Skeletal muscle cell (primary cell): ENCODE data around the gene SSX2IP.
"Not testable (repeated sequence)": the region's sequence is repeated elsewhere in the genome, so short reads cannot be mapped to it uniquely, and the experiment has no call there.

ENCODE experiments used
- DNase-seq: peaks from one replicate; pipeline ENCODE4 v3.0.0-alpha.2; 2010; ENCODE audit warnings: low read depth
- H3K4me3 ChIP-seq: 2 replicates; pipeline ENCODE4 v1.5.1; 2011; ENCODE audit warnings: low read depth, mild to moderate bottlenecking, control low read depth, low read length, moderate library complexity

The SSX2IP gene

DNA sequence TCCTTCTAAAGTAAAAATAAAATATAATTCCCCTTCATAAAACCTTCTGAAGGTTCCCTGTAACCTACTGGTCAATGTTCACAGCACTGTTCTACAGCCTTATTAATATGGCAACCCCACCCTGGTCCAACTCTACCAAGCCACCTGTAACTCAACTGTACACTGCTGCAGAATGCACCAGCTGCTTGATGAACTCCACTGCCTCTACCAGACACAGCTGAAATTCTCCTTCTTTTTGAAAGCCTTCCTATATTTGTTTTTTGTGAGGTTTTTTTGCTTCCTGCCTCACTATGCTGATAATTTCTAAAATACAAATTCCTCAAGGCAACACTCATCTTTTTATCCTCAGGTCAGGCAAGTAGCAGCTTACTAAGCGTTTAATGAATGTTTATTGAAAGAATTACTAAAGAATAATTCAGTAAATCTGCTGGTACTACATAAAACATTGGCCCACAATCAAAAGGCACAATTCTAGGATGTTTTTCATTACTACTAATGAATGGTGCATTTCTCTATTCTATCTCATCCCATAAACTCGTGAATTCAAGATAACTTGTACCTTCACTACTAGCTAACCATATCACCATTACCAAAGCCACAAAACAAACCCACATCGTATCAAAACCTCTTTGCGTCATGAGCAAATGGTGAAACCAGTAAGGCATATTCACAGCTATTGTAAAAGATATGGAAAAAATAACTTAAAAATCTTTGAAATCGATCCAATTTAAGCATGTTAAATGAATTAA is 2.4 kb downstream of the SSX2IP start:
- DNase-seq, result no peak
- H3K4me3 ChIP-seq, result no peak overlapping the region

DNA sequence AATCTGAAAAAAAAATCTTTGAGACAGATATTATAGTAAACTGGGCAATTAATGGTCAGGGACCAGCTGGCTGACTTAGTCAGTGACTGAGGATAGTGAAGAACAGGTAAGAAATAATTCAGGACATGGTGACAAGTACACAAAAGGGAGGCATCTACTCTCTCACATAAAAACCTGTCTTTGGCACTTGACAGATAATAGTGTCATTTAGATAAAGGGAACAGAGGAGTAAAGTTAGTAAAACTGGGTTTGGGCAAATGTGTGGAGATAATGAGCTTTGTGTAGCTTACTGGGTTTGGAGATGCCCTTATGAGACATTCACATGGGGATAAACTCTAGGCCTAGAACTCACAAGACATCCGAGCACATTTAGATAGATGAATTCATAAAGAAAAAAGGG is 4.0 kb downstream of the SSX2IP start:
- H3K4me3 ChIP-seq, result no peak overlapping the region
- DNase-seq, result no peak

- DNase-seq, result no peak
- no peak overlapping the region for H3K4me3 ChIP-seq
Observed at GRCh38 chr1:84683508-84683907, 6.8 kb downstream of the SSX2IP start.

DNA sequence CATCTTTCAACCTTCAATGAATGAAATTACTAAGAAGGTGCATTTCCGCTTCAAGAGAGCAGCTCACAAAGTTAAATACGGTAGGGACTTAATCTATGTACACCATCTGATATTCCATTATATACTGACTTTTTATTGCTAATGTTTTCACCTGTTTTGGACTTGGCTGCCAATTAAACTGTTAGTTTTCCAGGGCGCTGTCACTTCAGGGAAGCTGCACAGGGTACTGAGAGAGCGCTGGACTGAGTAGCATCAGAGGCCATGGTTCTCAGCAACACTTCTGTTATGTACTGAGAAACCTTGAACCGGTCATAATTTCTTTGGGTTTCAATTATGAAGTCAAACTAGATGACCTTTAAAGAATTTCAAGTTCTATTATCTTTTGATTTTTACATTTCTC is 8.2 kb downstream of the SSX2IP start:
- no peak overlapping the region for H3K4me3 ChIP-seq
- DNase-seq, result no peak

- no peak overlapping the region for H3K4me3 ChIP-seq
- DNase-seq, result no peak
Observed at GRCh38 chr1:84677415-84678099, 12.7 kb downstream of the SSX2IP start.

DNA sequence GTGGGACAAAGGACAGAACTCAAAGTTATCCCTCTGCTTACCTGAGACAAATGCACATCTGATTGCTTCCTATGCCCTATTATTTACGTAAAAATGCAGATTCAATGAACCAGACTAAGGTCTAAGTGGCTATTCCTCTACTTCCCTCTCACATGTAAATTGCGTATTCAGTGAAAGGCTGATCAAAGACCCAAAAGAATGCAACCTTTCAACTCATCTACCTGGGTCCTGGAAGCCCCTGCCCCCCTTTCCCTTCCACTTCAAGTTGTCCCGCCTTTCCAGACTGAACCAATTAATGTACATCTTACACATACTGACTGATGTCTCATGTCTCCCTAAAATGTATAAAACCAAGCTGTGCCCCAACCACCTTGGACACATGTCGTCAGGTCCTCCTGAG is 14.6 kb downstream of the SSX2IP start:
- DNase-seq, result no peak
- no peak overlapping the region for H3K4me3 ChIP-seq

DNA sequence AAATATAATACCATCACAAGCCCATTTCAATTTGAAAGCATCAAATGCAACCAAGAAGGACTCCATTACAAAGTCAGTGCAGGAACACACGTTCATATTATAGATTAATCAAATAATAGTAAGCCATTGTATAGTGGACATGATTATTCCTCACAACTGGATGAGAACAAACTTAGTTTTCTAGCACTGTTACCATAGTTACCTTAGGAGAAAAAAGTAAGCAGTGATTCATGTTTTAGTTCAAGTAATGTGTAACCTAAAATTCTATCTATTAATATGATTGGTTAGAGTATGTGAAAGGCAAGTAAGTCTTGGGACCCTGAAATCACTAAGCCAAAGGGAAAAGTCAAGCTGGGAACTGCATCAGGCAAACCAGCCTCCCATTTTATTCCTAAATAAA is 15.2 kb downstream of the SSX2IP start:
- H3K4me3 ChIP-seq, result no peak overlapping the region
- DNase-seq, result no peak

DNA sequence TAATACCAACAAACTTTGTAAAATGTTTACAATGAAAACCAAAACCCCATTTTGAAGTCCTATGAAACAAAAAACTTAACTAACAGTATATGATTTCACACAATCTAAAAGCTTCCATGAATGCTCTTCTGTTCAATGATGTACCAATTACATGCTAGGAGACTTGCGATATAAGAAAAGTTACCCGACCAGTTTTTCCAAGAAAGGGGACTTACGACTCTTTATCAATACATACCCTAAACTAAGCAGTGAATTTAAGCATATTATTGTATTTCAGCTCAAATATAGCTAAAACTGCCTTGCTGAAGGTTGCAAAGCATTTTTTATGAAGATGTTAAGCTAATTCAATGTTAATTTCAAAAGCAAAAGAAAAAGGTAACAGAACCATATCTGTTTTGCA is 15.6 kb downstream of the SSX2IP start:
- no peak for DNase-seq
- no peak overlapping the region for H3K4me3 ChIP-seq

DNA sequence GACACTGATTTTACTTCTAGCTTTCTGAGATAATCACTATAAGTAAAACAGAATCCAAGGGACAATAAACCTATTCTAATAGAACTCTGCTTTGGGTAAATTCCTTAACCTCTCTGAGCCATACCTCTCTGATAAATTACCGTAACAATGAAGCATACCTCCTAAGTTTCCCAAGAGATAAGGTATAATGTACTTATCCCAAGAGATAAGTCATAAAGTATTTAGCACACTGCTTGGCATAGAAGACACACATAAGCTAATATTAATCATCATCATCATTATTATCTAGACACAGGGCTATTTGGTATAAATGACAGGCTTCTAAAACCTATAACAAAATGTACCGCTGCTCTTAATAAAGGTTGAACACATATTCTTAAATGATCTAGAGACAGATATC is 16.2 kb downstream of the SSX2IP start:
- DNase-seq, result no peak
- H3K4me3 ChIP-seq, result no peak overlapping the region

DNA sequence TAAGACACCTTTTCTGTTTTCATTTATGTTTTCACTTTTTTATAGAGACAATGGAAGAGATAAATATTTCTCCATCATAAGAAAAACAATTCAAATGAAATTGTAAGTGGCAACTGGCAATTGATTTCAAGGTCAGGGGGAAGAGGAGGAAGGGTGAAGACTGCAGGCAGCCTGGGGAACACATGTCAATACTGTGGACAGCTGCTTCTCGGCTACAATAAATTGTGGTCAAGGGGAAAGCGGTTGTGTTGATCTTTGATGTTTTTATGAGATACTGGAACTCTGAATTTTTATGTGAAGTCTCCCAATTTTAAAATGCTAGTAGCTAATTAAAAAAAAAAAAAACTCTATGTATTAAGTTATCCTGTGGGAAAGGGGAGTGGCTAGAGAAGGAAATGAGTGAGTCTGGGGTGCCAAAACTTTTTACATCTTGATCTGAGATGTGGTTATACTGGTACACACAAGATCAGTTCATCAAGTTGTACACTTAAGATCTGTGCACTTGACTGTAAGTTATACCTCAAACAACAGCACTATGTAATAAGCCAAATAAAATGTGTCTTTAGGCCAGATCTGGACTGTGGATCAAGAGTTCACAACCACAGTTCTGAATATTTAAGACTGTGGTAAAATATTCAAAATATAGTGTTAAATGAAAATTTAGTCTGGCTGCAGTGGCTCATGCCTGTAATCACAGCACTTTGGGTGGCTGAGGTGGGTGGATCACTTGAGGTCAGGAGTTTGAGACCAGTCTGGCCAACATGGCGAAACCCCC is 18.0 kb downstream of the SSX2IP start:
- DNase-seq, result no peak
- H3K4me3 ChIP-seq, result no peak overlapping the region

DNA sequence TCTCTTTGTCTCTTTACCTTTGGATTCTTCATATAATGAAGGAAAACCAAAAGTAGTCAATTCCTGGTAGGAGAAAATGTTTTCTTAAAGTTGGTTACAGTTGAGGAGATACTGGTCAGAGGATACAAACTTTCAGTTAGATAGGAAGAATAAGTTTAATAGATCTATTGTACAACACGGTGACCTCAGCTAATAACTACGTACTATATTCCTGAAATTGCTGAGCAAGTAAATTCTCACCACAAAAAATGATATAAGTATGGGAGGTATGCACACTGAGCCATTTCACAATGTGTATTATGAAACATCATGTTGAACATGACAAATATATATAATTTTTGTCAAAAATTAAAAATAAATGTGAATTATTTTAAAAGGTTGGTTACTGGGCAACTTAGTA is 20.4 kb downstream of the SSX2IP start:
- no peak overlapping the region for H3K4me3 ChIP-seq
- no peak for DNase-seq

GRCh38 chr1:84668185-84668584 is 22.1 kb downstream of the SSX2IP start:
- no peak overlapping the region for H3K4me3 ChIP-seq
- DNase-seq, result no peak

DNA sequence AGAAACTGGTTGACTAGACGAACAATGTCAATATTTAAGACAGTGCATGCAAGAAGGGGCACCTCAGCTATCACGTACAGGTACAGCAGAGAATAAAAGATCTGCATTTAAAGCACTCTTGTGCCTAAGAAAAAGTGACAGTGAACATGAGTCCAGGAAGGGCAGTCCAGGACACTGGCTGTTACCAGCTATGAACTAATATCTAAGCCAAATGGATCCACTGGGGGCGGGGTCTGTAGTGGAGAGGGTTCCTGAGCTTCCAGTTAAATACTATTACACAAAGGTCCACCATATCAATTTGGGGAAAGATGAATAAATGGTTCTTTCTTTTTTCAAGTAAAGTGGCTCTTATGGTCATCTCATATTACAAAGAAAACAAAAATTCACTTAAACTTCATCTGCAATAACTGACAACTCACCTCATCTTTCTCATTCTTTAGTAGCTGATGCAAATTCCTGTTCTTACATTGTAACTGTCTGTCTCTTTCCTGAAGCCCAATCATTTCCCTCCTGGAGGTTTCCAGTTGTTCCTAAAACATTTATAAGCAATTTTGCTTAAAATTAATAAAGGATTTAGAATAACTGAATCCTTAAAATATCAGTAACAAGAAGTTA is 24.5 kb downstream of the SSX2IP start:
- no peak for DNase-seq
- no peak overlapping the region for H3K4me3 ChIP-seq

DNA sequence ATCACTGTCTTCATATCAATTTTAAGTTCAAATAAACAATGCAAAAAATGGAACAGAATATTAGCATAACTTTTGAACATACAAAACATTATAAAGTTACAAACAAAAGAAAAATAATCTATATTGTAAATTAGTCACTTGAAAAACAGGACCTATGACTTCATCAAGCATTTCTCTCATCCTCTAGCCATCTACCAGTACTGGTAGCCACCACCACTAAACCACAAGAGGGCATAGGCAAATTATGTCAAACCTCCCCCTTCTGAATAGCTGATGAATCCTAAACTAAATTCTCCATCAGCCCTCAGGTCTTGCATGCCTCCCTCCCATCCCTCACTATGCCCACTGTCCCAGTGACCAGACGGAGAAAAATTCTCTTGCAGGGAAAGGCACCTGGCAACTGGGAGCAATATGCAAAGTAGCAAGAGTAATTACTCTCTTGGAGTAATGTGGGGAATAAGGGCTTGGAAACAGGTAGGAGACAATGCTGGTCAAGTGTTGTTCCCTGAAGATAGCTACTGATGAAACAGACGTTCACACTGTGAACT is 37.1 kb downstream of the SSX2IP start:
- DNase-seq, result no peak
- H3K4me3 ChIP-seq, result no peak overlapping the region

GRCh38 chr1:84644472-84644871 is 45.8 kb downstream of the SSX2IP start:
- no peak overlapping the region for H3K4me3 ChIP-seq
- DNase-seq, result no peak

DNA sequence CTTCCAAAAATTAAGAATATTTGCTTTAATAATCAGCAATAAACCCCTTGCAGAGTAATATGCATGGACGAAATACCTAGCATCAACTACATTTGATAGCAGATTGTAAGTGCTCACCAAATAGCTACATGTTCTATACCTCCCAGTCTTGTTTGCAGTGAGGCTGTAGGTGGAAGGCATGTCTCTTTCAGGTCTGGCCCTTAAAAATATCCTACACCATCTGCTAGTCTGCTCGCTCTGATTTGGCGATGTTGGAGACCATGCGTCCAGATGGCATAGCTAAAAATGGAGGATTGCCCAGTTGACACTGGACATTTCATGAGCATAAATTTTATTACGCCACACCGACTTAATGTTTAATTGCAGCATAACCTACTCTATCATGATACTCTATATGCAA is 47.1 kb downstream of the SSX2IP start:
- DNase-seq, result no peak
- H3K4me3 ChIP-seq, result no peak overlapping the region

DNA sequence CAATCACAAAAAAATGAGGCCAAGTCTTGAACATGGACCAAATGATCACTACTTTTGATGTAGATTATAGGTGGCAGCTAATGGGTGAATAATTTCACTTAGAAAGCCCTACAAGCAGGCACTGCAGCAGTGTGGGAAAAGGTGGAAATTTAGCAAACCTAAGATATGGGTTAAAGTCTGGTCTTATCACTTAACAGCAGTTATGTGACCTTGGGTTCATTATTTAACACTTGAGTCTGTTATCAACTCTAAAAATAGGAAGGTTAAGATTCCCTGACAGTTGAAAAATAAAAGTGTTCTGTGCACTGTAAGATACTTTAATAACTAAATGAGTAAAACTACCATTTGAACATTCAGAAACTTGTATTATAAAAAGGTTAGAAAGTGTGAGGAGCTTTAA is 47.5 kb downstream of the SSX2IP start:
- no peak for DNase-seq
- H3K4me3 ChIP-seq, result no peak overlapping the region

DNA sequence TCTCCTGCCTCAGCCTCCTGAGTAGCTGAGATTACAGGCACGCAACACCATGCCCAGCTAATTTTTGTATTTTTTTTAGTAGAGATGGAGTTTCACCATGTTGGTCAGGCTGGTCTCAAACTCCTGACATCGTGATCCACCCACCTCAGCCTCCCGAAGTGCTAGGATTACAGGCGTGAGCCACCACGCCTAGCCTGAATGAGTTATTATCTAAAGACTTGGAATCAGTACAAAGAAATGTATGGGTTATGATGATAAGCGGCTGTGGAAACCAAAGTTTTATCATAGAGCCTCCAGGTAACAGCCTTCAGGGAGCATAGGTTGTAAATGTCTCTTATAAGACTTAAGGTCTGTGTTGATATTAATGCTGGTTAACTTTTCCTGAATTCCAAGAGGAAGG is 50.5 kb downstream of the SSX2IP start:
- not testable (repeated sequence) for H3K4me3 ChIP-seq

DNA sequence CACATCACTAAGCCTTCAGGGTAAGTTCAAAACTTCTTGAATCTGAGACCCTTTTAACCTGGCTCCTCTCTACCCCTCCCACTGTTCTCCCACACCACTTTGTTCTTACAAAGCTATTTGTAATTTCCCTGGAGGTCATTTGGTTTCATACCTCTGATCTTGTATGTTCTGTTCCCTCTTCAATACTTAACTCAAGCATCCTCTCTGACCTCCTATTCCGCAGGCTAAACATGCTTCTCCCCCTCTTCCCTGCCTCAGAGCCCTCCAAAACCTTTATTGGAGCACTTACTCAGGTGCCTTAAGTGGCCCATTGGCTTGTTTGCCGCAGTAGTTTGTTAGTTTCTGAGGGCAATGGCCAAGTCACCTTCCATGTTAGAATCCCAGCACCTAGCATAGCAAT is 54.8 kb downstream of the SSX2IP start:
- H3K4me3 ChIP-seq, result no peak overlapping the region
- no peak for DNase-seq

More for the DNA sequence above, 50.5 kb downstream of the SSX2IP start:
- not testable (repeated sequence) for DNase-seq
